Measurements from ENCODE around the gene KRT6A.

GRCh38 chr12:52523824-52524223, 30.8 kb upstream of the KRT6A start:
- TF ChIP-seq POLR2A (IDR thresholded peaks at IDR 0.05; ENCODE audit: low read depth, low read length) = no peak
- no peak for TF ChIP-seq POLR2AphosphoS5 (IDR thresholded peaks at IDR 0.05; ENCODE audit: low read depth, low read length)

Data from GM12892 (cell line).